ENCODE results near the gene SP5.
"Not testable (repeated sequence)": the region's sequence is repeated elsewhere in the genome, so short reads cannot be mapped to it uniquely, and the experiment has no call there.

SP5 gene

GRCh38 chr2:170715062-170715931 is at the start of gene SP5:
TSS of gene SP5 (plus strand) at chr2:170715337. CDS start at chr2:170715513, 176 bp downstream.
- DNase-seq (ENCODE audit: low read depth): peak; percentile 56

DNA sequence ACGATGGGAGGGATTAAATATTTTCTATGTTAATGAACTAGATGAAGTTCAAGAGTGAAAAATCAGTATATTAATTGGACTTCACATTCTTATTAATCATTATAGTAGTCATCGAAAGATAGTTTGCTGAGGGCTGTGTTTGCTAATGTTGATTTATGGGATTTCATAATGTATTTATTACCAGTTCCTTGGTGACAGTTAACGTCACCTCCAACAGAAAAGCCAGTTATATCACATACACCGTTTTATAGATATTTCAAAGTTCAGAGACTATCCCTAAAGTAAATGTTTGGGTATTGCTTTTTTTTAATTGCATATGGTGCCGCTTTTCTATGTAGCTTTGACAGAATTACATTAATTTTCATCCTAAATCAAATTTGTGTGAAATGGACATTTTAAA is 49.4 kb upstream of the SP5 start:
- DNase-seq (ENCODE audit: low read depth): no peak

GRCh38 chr2:170669909-170670308 is 45.2 kb upstream of the SP5 start:
- no peak for DNase-seq (ENCODE audit: low read depth)

DNA sequence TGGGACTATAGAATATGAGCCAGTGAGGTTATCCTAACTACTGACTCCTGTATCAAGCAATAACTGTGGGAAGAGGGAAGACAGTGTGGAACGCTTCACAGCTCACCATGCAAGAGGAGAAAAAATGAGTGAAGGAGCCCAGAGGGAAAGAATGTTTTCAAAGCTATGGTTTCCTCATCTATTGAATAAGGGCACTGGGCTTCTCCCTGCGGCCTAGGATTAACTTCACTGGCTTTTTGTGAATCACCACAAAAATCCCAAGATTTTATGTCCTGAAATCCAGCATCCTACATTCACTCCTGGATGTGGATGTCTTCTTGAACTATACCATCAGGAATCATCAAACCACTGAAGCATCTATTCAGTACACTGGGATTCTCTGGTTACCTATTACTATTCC is 44.5 kb upstream of the SP5 start:
- no peak for DNase-seq (ENCODE audit: low read depth)

DNA sequence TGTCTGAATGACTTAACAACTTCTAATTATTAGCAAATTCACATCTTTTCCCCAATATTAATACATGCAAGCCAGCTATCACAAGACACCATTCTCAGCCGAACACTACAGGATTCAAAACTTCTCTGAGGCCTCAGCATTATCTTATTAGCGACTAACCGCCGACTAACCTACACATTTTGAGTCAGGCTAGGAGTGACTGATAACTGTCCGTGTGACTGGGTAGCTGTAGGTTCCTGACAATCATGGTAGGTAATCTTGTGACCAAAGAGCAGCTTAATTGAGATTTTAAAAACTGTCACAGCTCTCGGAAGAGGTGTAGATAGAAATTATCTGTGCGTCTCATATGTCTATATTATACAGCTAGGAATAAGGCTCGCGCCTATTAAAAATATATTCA is 44.1 kb upstream of the SP5 start:
- no peak for DNase-seq (ENCODE audit: low read depth)

GRCh38 chr2:170674282-170674681 is 40.9 kb upstream of the SP5 start:
- DNase-seq (ENCODE audit: low read depth): not testable (repeated sequence)

GRCh38 chr2:170675701-170676100 is 39.4 kb upstream of the SP5 start:
- DNase-seq (ENCODE audit: low read depth): no peak

DNA sequence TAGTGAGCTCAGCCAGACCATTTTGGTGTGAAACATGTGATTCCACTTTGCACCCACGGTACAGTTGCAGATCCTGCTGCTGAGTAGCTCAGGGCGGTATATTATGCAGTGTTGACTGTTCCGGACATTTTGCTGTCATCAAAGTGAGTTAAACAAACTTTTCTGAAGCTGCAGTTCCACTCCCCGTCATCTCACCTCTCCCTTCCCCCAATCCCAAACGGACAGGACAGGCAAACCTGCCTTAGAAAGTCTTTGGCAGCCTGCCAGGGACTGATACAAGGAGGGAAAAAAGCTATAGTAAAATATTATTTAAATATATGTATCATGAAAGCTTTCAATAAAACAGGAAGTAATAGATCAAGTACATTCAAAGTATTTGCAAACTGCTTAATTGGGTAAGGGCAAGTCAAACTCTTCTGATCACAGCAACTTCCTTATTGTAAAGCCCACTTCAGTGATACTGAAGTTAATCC is 35.5 kb upstream of the SP5 start:
- DNase-seq (ENCODE audit: low read depth): peak; percentile 6

GRCh38 chr2:170680172-170680941 is 34.8 kb upstream of the SP5 start:
- no peak for DNase-seq (ENCODE audit: low read depth)

GRCh38 chr2:170681311-170681710 is 33.8 kb upstream of the SP5 start:
- no peak for DNase-seq (ENCODE audit: low read depth)

DNA sequence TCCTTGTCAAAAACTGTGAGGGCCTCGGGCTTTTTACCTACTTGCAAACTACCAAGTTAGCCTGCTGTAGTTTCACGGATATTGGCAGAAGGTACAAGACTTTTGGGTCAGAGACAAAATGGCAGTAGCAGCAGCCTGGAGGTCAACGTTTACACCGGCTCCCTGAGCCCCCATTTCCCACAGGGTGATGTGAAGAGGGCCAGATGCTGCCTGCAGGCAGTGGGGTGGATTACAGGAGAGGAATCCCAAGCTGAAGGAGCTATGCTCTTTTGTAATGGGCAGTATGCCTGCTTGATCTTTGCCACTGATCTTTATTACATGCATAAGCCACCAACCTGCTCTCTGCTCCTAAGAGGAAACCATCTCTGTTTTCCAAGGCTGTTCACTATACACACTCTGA is 29.5 kb upstream of the SP5 start:
- no peak for DNase-seq (ENCODE audit: low read depth)

GRCh38 chr2:170689481-170689880 is 25.7 kb upstream of the SP5 start:
- no peak for DNase-seq (ENCODE audit: low read depth)

DNA sequence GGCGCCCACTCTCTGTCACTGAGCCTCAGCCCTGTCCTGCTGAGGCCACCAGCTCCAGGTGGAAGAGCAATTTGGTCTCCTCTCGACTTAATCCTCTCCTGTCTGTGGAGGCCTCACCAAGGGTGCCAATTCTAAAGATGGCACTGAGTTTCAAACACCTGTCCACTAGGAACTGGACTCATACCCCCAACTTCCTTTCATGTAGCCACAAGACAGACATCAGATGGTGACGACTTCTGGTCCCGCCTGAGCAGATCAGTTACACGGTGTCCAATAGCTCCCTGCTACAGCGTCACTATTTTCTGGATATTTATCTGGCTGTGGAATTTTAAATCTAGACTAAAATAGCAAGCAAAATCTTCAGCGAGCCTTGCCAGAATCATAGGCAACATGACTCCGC is 24.5 kb upstream of the SP5 start:
- DNase-seq (ENCODE audit: low read depth): no peak

GRCh38 chr2:170694316-170694715 is 20.8 kb upstream of the SP5 start:
- DNase-seq (ENCODE audit: low read depth): no peak

DNA sequence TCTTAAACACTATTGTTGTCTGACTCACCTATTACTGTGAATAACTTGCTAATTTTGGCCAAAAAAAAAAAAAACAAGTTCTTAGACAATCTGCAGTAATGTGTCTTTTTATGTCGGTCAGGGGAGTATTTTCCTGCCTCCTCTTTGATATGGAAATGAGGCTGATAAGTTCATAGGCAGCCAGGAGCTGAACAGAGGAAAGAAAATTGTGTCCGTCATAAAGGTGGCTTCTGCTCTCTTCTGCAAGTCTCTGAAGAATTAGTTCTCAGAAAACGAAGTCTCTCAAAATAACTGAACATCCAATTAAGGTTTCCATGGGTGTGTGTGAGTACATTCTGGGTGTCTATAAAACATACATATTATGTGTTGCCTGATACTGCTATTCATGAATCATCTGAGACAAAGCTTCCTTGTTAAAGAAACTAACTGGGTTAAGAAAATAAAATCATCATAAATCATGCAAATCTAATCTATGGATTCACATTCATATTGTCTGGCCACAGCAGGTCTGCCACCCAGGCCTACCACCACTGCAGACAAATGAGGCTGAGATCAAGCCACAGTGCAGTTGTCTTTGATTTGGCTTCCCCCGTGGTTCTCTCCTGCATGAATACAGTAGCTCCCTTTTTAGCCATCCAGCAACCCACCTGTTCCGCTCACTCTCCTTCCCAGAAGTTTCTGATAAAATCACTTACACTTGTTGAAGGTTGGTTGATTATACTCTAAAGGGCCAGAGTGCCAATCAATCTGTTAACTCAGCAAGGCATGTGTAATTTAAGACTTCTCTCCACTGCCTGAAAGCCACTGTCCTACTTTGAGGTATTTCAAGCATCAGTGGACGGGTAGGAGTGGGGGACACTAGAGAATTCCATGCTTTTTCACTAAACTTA is 19.4 kb upstream of the SP5 start:
- DNase-seq (ENCODE audit: low read depth): no peak

DNA sequence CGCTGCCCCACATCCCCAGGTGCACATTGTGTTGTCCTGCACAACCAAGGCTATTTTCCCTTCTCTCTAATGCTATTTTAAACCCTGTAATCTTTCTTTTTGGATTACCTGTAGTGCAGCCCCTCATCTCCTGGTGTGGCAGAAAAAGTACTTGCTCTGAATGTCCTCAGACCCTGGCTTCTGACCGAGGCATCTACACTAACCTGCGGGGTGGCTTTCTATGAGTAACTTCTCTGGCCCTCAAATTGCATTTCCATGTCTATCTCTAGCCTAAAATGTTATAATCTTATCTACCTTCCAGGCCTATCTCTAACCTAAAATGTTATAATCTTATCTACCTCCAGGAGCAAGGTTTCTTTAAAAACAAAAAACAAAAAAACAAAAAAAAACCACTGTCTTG is 18.2 kb upstream of the SP5 start:
- DNase-seq (ENCODE audit: low read depth): no peak

DNA sequence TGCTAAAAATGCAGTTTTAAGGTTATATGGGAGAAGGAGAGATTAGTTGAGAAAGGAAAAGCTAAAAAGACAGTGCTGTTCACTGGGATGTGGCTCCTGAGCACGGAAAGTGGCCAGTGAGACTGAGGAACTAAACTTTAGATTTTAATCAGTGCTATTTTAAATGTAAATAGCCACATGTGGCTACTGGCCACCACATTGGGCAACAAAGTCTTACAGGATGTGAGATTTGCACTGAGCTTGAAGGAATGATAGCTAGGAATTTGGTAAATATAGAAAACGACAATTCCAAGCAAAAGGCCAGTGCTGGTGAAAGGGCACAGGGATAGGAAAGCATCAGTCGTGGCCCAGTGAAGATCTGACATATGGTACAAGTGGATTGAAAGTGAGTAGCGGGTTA is 14.1 kb upstream of the SP5 start:
- no peak for DNase-seq (ENCODE audit: low read depth)

- no peak for DNase-seq (ENCODE audit: low read depth)
Measured at GRCh38 chr2:170703776-170704476, 11.2 kb upstream of the SP5 start.

DNA sequence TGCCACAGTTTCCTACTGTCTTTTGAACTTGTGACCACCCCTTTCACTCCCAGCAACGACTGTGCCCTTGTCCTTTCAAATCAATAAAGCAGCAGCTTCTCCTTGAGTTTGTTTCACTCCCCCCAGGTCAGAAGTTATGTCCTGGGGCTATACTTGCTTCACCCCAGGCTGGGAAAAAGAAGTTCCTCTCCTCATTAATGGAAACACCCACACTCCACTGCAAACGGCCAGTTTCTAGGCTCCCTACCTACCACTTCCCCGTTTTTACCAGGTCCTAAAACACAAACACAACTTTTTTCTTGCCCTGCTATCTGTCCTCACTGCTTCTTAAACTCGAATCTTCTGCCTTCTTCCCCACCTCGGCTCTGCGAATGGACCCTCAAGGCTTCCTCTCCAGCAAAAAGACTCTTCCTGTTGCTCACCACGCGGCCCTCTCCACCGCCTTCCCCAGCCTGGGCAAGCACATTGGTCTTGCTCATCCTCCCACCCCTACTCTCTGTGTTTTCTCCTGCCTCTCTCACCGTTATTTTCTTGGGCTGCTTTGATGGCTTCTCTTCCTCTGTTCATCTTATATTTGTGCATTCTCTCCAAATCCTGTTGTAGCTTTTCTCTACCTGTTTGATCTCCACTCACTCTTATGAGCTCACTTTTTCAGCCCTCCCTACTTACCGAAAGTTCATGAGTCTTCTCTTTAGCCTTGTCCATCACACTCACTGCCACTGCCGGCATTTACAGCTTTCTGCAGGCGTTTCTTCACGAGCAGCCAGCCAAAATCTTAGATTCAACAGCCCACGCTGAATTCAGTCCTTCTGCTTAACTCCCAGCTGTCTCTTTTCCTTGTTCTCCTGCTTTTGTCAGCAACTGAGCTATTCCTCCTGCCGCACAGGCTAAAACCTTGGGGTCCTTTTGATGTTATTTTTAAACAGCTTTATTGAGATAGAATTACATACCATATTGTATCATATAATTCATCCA is 7.0 kb upstream of the SP5 start:
- DNase-seq (ENCODE audit: low read depth): no peak

DNA sequence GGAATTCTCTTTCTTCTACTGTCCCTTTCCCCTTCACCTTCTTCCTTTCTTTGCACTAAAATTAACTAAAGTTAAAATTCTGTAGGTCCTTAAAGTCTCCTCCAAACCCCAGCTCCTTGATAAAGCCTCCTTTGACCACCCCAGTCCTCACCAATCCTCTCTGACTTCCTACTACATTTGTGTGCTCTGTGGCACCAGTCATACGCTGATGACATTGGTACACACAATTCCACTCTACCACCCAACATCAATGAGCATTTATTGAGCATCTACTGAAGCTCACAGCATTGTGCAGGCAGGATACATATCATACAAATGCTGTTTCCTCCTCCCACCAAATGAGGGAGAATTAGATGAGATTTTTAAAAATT is 4.5 kb upstream of the SP5 start:
- no peak for DNase-seq (ENCODE audit: low read depth)
